GM23248 (cell line): ENCODE data around the gene FGF4. TPM values are rescaled to one million over a fixed set of nuclear protein-coding genes. Genes with fewer than 3 reads are reported as not detected.

Experiments
- DNase-seq: peaks from one replicate; pipeline ENCODE4 v3.0.0-alpha.2; 2015
- H2AFZ ChIP-seq: fragments of 200-600 bp; sonication (generic); 2 replicates; pipeline ENCODE4 v1.6.1; 2016; ENCODE audit warnings: antibody characterized with exemption
- H3F3A ChIP-seq: fragments of 200-600 bp; sonication (generic); 2 replicates; pipeline ENCODE4 v1.6.1; 2016; ENCODE audit warnings: mild to moderate bottlenecking, antibody characterized with exemption, mixed run types; ENCODE audit not compliant: insufficient read depth
- H3K27ac ChIP-seq: fragments of 200-600 bp; sonication (generic); 2 replicates; pipeline ENCODE4 v1.5.1; 2016; ENCODE audit warnings: mild to moderate bottlenecking
- H3K27me3 ChIP-seq: fragments of 200-600 bp; sonication (generic); replicated peaks from 2 replicates; pipeline ENCODE4 v1.6.1; 2016; ENCODE audit warnings: mild to moderate bottlenecking; ENCODE audit not compliant: insufficient read depth
- H3K36me3 ChIP-seq: fragments of 200-600 bp; sonication (generic); 2 replicates; pipeline ENCODE4 v1.6.1; 2016; ENCODE audit warnings: low read depth, mild to moderate bottlenecking
- H3K4me1 ChIP-seq: fragments of 200-600 bp; sonication (generic); 2 replicates; pipeline ENCODE4 v1.6.1; 2016; ENCODE audit warnings: mild to moderate bottlenecking; ENCODE audit not compliant: insufficient read depth
- H3K4me2 ChIP-seq: fragments of 200-600 bp; sonication (generic); one replicate; pipeline ENCODE4 v1.6.1; 2016; ENCODE audit warnings: mild to moderate bottlenecking; ENCODE audit not compliant: unreplicated experiment
- H3K4me3 ChIP-seq: fragments of 200-600 bp; sonication (generic); 2 replicates; pipeline ENCODE4 v1.5.1; 2016; ENCODE audit warnings: mild to moderate bottlenecking
- H3K79me2 ChIP-seq: fragments of 200-600 bp; sonication (generic); 2 replicates; pipeline ENCODE4 v1.6.1; 2016; ENCODE audit warnings: mild to moderate bottlenecking; ENCODE audit not compliant: insufficient read depth
- H3K9ac ChIP-seq: fragments of 200-600 bp; sonication (generic); 2 replicates; pipeline ENCODE4 v1.6.1; 2016; ENCODE audit warnings: mild to moderate bottlenecking
- H3K9me2 ChIP-seq: fragments of 200-600 bp; sonication (generic); 2 replicates; pipeline ENCODE4 v1.6.1; 2016; ENCODE audit warnings: mixed run types, mild to moderate bottlenecking, moderate library complexity; ENCODE audit not compliant: insufficient read depth
- H3K9me3 ChIP-seq: fragments of 200-600 bp; sonication (generic); one replicate; pipeline ENCODE4 v1.6.1; 2017; ENCODE audit warnings: low read depth
- H4K20me1 ChIP-seq: fragments of 200-600 bp; sonication (generic); 2 replicates; pipeline ENCODE4 v1.6.0; 2016; ENCODE audit not compliant: insufficient read depth
- EZH2 ChIP-seq: fragments of 200-600 bp; sonication (generic); IDR thresholded peaks from 2 replicates; pipeline ENCODE4 v1.6.1; 2018; ENCODE audit warnings: antibody characterized with exemption, mild to moderate bottlenecking; ENCODE audit not compliant: insufficient read depth, poor library complexity, severe bottlenecking
- EZH2phosphoT487 ChIP-seq: fragments of 200-600 bp; sonication (generic); IDR thresholded peaks from 2 replicates; pipeline ENCODE4 v1.6.1; 2018; ENCODE audit warnings: antibody characterized with exemption, moderate library complexity, mild to moderate bottlenecking, low read depth; ENCODE audit not compliant: insufficient read depth
- WGBS, 2 experiments: methylation state at CpG; one replicate each; pipeline ENCODE4 v1.1.6; 2015 to 2017; ENCODE audit warnings: low lambda C conversion rate in 2 of 2, low coverage in 1 of 2; ENCODE audit errors: missing lambda C conversion rate in 2 of 2; 5-methylcytosine and 5-hydroxymethylcytosine counted together
- in situ Hi-C: fragments of 300-500 bp; cut with MboI; formaldehyde crosslinking; loops from 2 replicates; pipeline ENCODE4 v1.15.0; 2020
- polyA plus RNA-seq: library from polyadenylated mRNA; unstranded; fragments of >200 nt; fragmentation: Nextera tagmentation; extraction: Ambion mirVana; gene quantifications from 2 replicates; pipeline ENCODE4 v1.2.1, GENCODE V29; 2016
- total RNA-seq: library from RNA; depleted of rRNA; stranded (reverse); fragments of >200 nt; shearing (Covaris generic); gene quantifications from 2 replicates; pipeline ENCODE4 v1.2.3, GENCODE V29; 2014

Gene FGF4
- total and polyA plus RNA-seq, 2 experiments from 2014 or later = not detected

DNA sequence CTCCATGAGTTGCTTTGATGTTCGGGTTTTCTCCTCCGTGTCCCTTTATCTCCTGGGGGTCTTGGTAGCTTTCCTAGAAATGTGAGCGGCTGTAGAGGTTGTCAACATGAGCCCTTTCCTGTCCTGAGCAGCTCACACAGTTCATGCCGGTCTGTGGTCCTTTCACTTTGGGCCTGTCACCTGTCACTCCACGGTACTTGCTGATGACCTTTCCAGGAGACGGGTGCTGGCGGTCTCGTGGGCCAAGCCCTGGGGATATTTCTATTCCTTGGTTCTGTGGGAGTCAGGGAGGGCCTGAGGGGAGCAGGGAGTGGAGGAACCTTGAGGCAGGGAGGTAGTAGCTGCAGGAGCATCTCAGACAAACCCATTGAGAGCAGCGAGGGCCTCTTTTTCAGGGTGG, 20.9 kb upstream of the FGF4 start:
- no peak overlapping the region for H3K9ac ChIP-seq
- no peak for TF ChIP-seq EZH2
- no peak for TF ChIP-seq EZH2phosphoT487
- H3K9me3 ChIP-seq = no peaks in the 10 kb centered on the region
- no peaks in the 10 kb centered on the region for H3K4me1 ChIP-seq
- H3K9me2 ChIP-seq = no peaks in the 10 kb centered on the region
- no peaks in the 10 kb centered on the region for H4K20me1 ChIP-seq
- no peaks in the 10 kb centered on the region for H3F3A ChIP-seq
- H3K4me2 ChIP-seq = no peak overlapping the region
- H3K36me3 ChIP-seq = no peaks in the 10 kb centered on the region
- H3K79me2 ChIP-seq = no peaks in the 10 kb centered on the region
- WGBS, 2 experiments = 59 to 71% methylated on average over 9 of the region's 9 CpGs
- no peak overlapping the region for H2AFZ ChIP-seq
- no peak for DNase-seq
- H3K27me3 ChIP-seq = peaks cover 6% of the 10 kb centered on the region
- no peak overlapping the region for H3K4me3 ChIP-seq
- no peak overlapping the region for H3K27ac ChIP-seq
- in situ Hi-C loops = no loop called here

DNA sequence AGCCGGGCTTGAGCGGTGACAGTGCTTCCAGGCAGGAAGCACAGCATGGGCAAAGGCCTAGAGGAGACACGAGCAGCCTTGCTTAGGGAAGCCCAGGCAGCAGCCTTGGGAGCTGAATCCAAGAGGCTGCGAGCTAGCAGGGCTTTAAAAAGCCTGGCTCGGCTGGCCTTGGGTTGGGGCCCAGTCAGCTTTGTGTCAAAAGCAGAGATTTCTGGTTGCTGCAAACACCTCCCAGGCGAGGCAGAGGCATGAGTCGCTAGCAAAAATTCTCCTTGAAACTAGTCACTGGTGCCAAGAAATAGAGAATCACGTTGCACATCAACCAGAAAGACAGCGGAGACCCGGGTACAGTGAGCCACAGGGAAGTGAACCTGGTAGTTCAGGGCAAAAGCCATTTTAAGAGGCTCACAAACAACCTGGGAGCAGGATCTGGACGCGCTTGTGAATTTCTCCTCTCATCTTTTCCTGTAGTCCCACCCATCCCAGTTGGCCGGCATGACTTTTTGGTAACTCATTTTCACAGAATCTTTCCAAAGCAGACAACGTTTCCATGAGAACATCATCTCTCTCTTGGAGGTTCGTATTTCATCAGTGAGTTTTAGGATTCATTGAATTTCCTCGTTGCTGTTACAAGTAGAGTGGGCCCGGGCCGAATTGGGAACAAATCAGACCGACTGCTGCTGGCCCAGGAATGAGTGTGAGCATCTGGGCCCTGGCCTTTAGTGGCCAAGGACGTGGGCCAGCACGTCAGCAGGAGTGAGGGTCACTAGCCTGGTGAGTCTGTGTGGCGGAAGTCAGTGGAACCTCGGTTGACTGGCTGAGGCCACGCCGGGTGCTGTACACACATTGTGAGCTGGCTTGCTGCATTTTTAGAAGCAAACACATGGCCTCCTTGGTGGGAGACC, 16.4 kb upstream of the FGF4 start:
- Histone ChIP-seq H3K4me1 (no peaks in the 10 kb centered on the region), H4K20me1 (no peaks in the 10 kb centered on the region), H3K36me3 (no peaks in the 10 kb centered on the region), H3K9me3 (no peaks in the 10 kb centered on the region), H3K27ac (peak overlapping the region; percentile 36; the same call in 1 of the 2 replicates), H3K4me2 (no peak overlapping the region), H3K79me2 (no peaks in the 10 kb centered on the region), H3K9ac (no peak overlapping the region), H2AFZ (no peak overlapping the region), H3K9me2 (no peaks in the 10 kb centered on the region), H3F3A (no peaks in the 10 kb centered on the region), H3K4me3 (no peak overlapping the region), H3K27me3 (peaks cover 8% of the 10 kb centered on the region)
- DNase-seq = peak; percentile 77
- TF ChIP-seq EZH2phosphoT487 (no peak), EZH2 (no peak)
- in situ Hi-C loops = no loop called here
- 13 to 16% methylated on average over 25 of the region's 25 CpGs for WGBS, 2 experiments

DNA sequence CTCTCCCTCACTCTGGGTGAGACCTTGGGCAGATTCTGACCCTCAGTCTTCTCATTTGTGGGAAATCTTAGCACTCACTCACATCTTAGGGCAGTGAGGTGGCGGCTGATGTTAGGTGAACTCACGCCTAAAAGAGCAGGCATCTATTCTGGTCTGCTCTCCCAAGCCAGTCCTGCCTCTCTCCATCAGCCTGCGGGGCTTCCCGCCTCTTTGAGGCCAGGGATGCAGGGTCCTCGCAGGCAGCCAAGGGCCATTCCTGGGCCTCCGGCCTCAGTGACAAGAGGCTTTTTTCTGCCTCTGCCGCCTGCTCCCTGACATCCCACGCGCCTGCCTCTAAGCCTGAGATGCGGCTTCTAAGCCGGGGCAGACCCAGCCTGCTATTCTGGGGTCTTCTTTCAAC, 13.8 kb upstream of the FGF4 start:
- H3K9ac ChIP-seq = no peak overlapping the region
- no peaks in the 10 kb centered on the region for H3K79me2 ChIP-seq
- no peaks in the 10 kb centered on the region for H3K9me3 ChIP-seq
- H3K4me2 ChIP-seq = no peak overlapping the region
- no peaks in the 10 kb centered on the region for H3F3A ChIP-seq
- in situ Hi-C loops = no loop called here
- H3K27ac ChIP-seq = no peak overlapping the region
- DNase-seq = no peak
- H3K4me3 ChIP-seq = no peak overlapping the region
- no peak for TF ChIP-seq EZH2
- TF ChIP-seq EZH2phosphoT487 = no peak
- peaks cover 12% of the 10 kb centered on the region for H3K27me3 ChIP-seq
- H2AFZ ChIP-seq = no peak overlapping the region
- no peaks in the 10 kb centered on the region for H3K9me2 ChIP-seq
- no peaks in the 10 kb centered on the region for H4K20me1 ChIP-seq
- H3K36me3 ChIP-seq = no peaks in the 10 kb centered on the region
- WGBS, 2 experiments = 73 to 79% methylated on average over 11 of the region's 11 CpGs
- no peaks in the 10 kb centered on the region for H3K4me1 ChIP-seq

DNA sequence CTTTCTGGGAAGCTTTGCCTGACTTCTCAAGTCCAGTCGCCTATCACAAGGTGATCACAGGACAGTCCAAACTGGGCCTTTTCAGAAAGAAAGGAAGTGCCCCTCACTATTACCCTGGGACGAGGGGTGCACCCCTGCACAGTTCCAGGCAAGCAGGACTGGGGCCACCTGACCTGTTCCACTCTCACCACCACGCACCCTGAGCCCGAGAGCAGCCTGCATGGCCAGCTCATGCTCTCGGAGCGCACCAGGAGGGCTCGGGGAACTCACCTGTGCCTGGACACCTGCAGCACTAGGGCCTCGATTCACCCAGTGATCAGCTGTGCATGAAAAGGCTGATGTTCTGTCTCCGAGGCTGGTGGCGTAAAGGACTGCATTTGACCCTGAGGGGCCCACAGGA, 12.8 kb upstream of the FGF4 start:
- Histone ChIP-seq H3K9ac (no peak overlapping the region), H3K36me3 (no peaks in the 10 kb centered on the region), H3K79me2 (no peaks in the 10 kb centered on the region), H3K27ac (no peak overlapping the region), H3K9me3 (no peaks in the 10 kb centered on the region), H3K4me2 (no peak overlapping the region), H3K4me3 (no peak overlapping the region), H3K9me2 (no peaks in the 10 kb centered on the region), H4K20me1 (no peaks in the 10 kb centered on the region), H3K27me3 (peaks cover 12% of the 10 kb centered on the region; the same call in 1 of the 2 replicates), H3F3A (no peaks in the 10 kb centered on the region), H3K4me1 (no peaks in the 10 kb centered on the region), H2AFZ (no peak overlapping the region)
- WGBS, 2 experiments = 54 to 61% methylated on average over 10 of the region's 10 CpGs
- in situ Hi-C loops = no loop called here
- no peak for DNase-seq
- TF ChIP-seq EZH2phosphoT487 (no peak), EZH2 (no peak)
